Ishikawa (cell line): ENCODE measurements around the gene BICDL2.

ENCODE experiments used
- CEBPB ChIP-seq: IDR thresholded peaks from 2 replicates; pipeline ENCODE4 v1.6.1; 2012
- CREB1 ChIP-seq: IDR thresholded peaks from 2 replicates; pipeline ENCODE4 v1.6.1; 2012; ENCODE audit warnings: low read depth
- EGR1 ChIP-seq: IDR thresholded peaks from 2 replicates; pipeline ENCODE4 v1.6.1; 2012
- EP300 ChIP-seq: IDR thresholded peaks from 2 replicates; pipeline ENCODE4 v1.6.1; 2012; ENCODE audit warnings: borderline replicate concordance
- FOXM1 ChIP-seq: IDR thresholded peaks from 2 replicates; pipeline ENCODE4 v1.6.1; 2012; ENCODE audit warnings: low read depth, borderline replicate concordance
- MAX ChIP-seq: IDR thresholded peaks from 2 replicates; pipeline ENCODE4 v1.6.1; 2012
- NFIC ChIP-seq: IDR thresholded peaks from 2 replicates; pipeline ENCODE4 v1.6.1; 2012
- RAD21 ChIP-seq: IDR thresholded peaks from 2 replicates; pipeline ENCODE4 v1.6.1; 2012; ENCODE audit warnings: low read depth
- REST ChIP-seq: IDR thresholded peaks from 2 replicates; pipeline ENCODE4 v1.6.1; 2012; ENCODE audit warnings: low read depth, mild to moderate bottlenecking
- TAF1 ChIP-seq: IDR thresholded peaks from 2 replicates; pipeline ENCODE4 v1.6.1; 2012; ENCODE audit warnings: low read depth, mild to moderate bottlenecking
- TCF12 ChIP-seq: IDR thresholded peaks from 2 replicates; pipeline ENCODE4 v1.6.1; 2012; ENCODE audit warnings: low read depth
- TEAD4 ChIP-seq: IDR thresholded peaks from 2 replicates; pipeline ENCODE4 v1.6.1; 2012
- USF1 ChIP-seq: IDR thresholded peaks from 2 replicates; pipeline ENCODE4 v1.6.1; 2012
- YY1 ChIP-seq: IDR thresholded peaks from 2 replicates; pipeline ENCODE4 v1.6.1; 2012; ENCODE audit warnings: low read depth
- ZBTB7A ChIP-seq: IDR thresholded peaks from 2 replicates; pipeline ENCODE4 v1.6.1; 2012; ENCODE audit warnings: low read depth

Gene BICDL2

GRCh38 chr16:3000540-3000939, 36.2 kb downstream of the BICDL2 start:
- TF ChIP-seq EP300: no peak
- TF ChIP-seq TCF12: no peak
- no peak for TF ChIP-seq EGR1
- no peak for TF ChIP-seq FOXM1
- no peak for TF ChIP-seq REST
- no peak for TF ChIP-seq TAF1

DNA sequence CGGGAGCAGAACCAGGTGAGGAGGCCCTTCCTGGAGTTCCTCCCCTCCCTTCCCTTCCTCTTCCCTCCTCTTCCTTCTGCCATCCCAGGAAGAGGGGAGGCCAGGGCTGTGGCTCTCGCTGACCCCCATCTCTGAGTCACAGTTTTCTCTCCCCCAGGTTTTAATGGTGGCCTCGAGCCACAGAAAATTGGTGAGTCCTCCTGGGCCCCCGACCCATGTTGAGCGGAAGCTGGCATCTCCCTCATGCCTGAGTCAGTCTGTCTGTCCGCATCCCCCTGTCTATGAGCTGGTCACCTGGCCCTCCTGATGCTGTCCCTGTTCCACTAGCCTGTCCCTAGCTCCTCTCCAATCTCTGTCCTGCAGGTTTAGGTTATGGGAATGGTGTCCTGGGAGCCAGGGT, 36.8 kb downstream of the BICDL2 start:
- TF ChIP-seq TEAD4 (no peak), NFIC (no peak), ZBTB7A (no peak), CEBPB (no peak), FOXM1 (no peak), TCF12 (no peak), RAD21 (no peak), MAX (no peak), EP300 (no peak), YY1 (no peak)

DNA sequence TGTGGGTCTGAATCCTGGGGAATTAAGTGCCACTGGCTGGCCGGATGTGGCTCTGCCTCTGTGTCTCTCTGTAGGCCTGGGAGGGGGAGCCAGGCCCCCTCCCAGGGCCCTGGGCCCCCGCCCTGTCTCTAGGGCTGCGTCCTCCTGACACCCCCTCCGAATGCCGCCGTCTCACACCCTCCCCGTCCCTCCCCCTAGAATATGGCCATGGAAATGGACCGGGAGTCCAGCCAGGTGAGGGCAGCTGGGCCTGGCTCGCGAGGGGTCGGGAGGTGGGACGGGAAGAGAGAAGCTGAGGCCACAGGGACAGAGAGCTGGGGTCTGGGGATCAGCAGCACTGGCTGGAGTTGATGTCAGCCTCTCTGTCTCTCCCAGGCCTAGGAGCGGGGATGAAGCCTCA, 40.4 kb downstream of the BICDL2 start:
- no peak for TF ChIP-seq EP300

- no peak for TF ChIP-seq REST
Measured at GRCh38 chr16:2992383-2993081, 44.2 kb downstream of the BICDL2 start.

GRCh38 chr16:2991566-2992261, 45.0 kb downstream of the BICDL2 start:
- no peak for TF ChIP-seq TAF1
- no peak for TF ChIP-seq EGR1
- no peak for TF ChIP-seq NFIC
- no peak for TF ChIP-seq USF1
- no peak for TF ChIP-seq CEBPB
- no peak for TF ChIP-seq RAD21
- TF ChIP-seq EP300: no peak
- no peak for TF ChIP-seq TCF12
- TF ChIP-seq REST: no peak

GRCh38 chr16:2990891-2991290, 45.9 kb downstream of the BICDL2 start:
- no peak for TF ChIP-seq CREB1
- TF ChIP-seq RAD21: no peak
- no peak for TF ChIP-seq REST
- no peak for TF ChIP-seq ZBTB7A
- TF ChIP-seq FOXM1: no peak
- no peak for TF ChIP-seq TEAD4
- TF ChIP-seq EGR1: no peak
- peak; percentile 57 for TF ChIP-seq USF1
